SKM-1 treated with dmso at 0.1 percent for 144 hours (cell line): ENCODE results near the gene SLC11A1.
A peak's percentile ranks its signal among the peaks of the same experiment; 100 is the strongest.

ENCODE experiments used
- DNase-seq: peaks from one replicate; lab custom pipeline; 2025; ENCODE audit not compliant: unreplicated experiment; lab: John Stamatoyannopoulos, UW

Gene SLC11A1

DNA sequence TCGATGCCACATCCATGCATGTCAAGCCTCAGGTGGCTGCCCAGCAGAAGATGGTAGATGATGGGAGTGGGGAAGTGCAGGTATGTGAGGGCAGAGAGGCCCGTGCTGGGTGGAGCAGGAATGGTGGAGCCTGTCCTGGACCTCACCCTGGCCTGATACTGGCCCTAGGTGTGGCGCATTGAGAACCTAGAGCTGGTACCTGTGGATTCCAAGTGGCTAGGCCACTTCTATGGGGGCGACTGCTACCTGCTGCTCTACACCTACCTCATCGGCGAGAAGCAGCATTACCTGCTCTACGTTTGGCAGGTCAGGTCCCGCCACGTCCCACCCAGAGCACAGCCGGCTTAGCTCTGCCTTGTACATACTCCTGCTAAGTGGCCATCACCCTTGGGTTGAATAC, 49.8 kb downstream of the SLC11A1 start:
- DNase-seq = no peak

DNA sequence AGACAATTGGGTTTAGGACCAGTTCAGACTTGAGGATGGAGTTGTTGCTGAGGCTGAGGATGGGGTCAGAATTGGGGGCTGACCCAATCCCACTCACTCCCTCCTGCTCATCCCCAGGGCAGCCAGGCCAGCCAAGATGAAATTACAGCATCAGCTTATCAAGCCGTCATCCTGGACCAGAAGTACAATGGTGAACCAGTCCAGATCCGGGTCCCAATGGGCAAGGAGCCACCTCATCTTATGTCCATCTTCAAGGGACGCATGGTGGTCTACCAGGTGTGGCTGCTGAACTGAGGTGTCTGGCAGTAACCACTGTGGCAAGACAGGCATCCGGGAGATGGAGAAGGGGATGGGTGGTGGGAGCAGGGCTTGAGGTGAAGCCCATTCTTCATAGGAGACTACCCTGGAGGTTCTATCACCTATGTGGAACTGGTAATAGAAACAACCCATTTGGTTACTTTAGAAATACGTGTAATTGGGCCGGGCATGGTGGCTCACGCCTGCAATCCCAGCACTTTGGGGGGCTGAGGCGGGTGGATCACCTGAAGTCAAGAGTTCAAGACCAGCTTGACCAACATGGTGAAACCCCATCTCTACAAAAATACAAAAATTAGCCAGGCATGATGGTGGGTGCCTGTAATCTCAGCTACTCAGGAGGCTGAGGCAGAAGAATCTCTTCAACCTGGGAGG, 50.7 kb downstream of the SLC11A1 start:
- no peak for DNase-seq

- no peak for DNase-seq
These were observed 52.4 kb downstream of the SLC11A1 start for GRCh38 chr2:218434456-218434855.

- DNase-seq = no peak
These were observed 53.2 kb downstream of the SLC11A1 start for GRCh38 chr2:218435003-218435982.

- no peak for DNase-seq
These were observed 54.9 kb downstream of the SLC11A1 start for GRCh38 chr2:218436992-218437391.

DNA sequence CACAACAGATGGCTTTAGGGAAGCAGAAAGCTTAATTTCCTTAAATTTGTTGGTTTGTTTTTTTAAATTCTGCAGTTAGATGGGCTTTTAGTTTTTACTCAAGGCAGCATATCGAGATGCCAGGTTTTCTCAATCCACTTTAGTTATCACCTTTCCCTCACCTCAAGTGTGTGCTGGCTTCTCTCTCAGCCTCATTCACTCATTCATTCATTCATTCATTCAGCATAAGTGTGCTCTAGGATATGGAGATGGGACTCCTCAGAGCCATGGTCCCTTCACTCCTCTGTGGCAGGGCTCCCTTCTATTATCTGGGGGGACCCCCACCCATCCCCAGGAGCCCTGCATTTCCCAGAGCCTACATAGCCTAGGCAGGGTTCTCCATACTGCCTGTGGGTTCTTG, 55.9 kb downstream of the SLC11A1 start:
- DNase-seq = no peak

- peak; percentile 43 for DNase-seq
These were observed 56.5 kb downstream of the SLC11A1 start for GRCh38 chr2:218438596-218438995.

- DNase-seq = no peak
These were observed 62.8 kb downstream of the SLC11A1 start for GRCh38 chr2:218444692-218445357.

DNA sequence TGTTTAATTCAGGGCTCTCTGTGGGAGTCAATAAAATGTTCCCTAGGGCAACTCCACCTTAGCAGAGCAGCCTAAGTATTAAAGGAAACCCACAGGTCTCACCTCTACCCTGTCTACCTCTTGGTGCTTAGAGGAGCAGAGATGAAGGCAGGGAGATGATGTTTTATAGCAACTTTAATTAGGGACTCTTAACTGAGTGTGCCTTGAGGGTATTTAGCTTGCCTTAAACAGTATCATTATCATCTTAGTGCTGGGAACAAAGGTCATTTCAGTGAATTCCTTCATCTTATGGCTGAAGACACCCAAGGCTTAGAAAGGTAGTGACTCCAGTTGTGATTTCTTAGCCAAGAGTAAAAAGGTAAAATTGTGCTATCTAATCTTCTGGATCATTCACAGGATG, 63.5 kb downstream of the SLC11A1 start:
- DNase-seq = no peak
